OCI-LY1 (cell line): ENCODE results near the gene COPS7A.
"Not testable (repeated sequence)": the region's sequence is repeated elsewhere in the genome, so short reads cannot be mapped to it uniquely, and the experiment has no call there.

ENCODE experiments used
- H2AFZ ChIP-seq: fragments of 200-600 bp; sonication (generic), shearing (Covaris generic); 2 replicates; pipeline ENCODE4 v1.6.0; 2014; ENCODE audit warnings: antibody characterized with exemption, mild to moderate bottlenecking, low read length
- H3F3A ChIP-seq: fragments of 200-600 bp; sonication (generic), shearing (Covaris generic); 2 replicates; pipeline ENCODE4 v1.6.0; 2014; ENCODE audit warnings: mild to moderate bottlenecking, antibody characterized with exemption, low read length, moderate library complexity; ENCODE audit not compliant: insufficient read depth
- H3K27ac ChIP-seq: fragments of 200-600 bp; sonication (generic); 2 replicates; pipeline ENCODE4 v1.5.1; 2014; ENCODE audit warnings: low read length, mixed run types, mild to moderate bottlenecking, low read depth; ENCODE audit not compliant: poor library complexity, severe bottlenecking
- H3K27me3 ChIP-seq: fragments of 200-600 bp; sonication (generic); 2 replicates; pipeline ENCODE4 v1.6.0; 2014; ENCODE audit warnings: antibody characterized with exemption, mild to moderate bottlenecking, low read length, moderate library complexity; ENCODE audit not compliant: insufficient read depth
- H3K36me3 ChIP-seq: fragments of 200-600 bp; sonication (generic); 2 replicates; pipeline ENCODE4 v1.6.1; 2014; ENCODE audit warnings: mild to moderate bottlenecking, antibody characterized with exemption, low read length, moderate library complexity, mixed read lengths; ENCODE audit not compliant: insufficient read depth
- H3K4me1 ChIP-seq: fragments of 200-600 bp; sonication (generic); 2 replicates; pipeline ENCODE4 v1.5.1; 2014; ENCODE audit warnings: mild to moderate bottlenecking, low read length, moderate library complexity; ENCODE audit not compliant: insufficient read depth, severe bottlenecking
- H3K4me2 ChIP-seq: fragments of 200-600 bp; sonication (generic), shearing (Covaris generic); 2 replicates; pipeline ENCODE4 v1.6.1; 2014; ENCODE audit warnings: low read length
- H3K4me3 ChIP-seq: fragments of 200-600 bp; sonication (generic); 2 replicates; pipeline ENCODE4 v1.5.1; 2014; ENCODE audit warnings: low read length, low read depth, mild to moderate bottlenecking, mixed read lengths; ENCODE audit not compliant: poor library complexity, severe bottlenecking
- H3K79me2 ChIP-seq: fragments of 200-600 bp; shearing (Covaris generic); 2 replicates; pipeline ENCODE4 v1.6.1; 2016; ENCODE audit warnings: mixed run types, low read length, mixed read lengths; ENCODE audit not compliant: insufficient read depth
- H3K9ac ChIP-seq: fragments of 200-600 bp; sonication (generic), shearing (Covaris generic); 2 replicates; pipeline ENCODE4 v1.6.1; 2014; ENCODE audit warnings: mild to moderate bottlenecking, low read length, mixed read lengths
- H3K9me2 ChIP-seq: fragments of 200-600 bp; sonication (generic), shearing (Covaris generic); 2 replicates; pipeline ENCODE4 v1.6.1; 2014; ENCODE audit warnings: low read depth, mild to moderate bottlenecking, low read length, mixed read lengths
- H3K9me3 ChIP-seq: fragments of 200-600 bp; shearing (Covaris generic); 2 replicates; pipeline ENCODE4 v1.6.1; 2014; ENCODE audit warnings: low read length, mixed read lengths
- H4K20me1 ChIP-seq: fragments of 200-600 bp; sonication (generic), shearing (Covaris generic); 2 replicates; pipeline ENCODE4 v1.6.0; 2016; ENCODE audit warnings: mild to moderate bottlenecking, low read length; ENCODE audit not compliant: insufficient read depth
- CTCF ChIP-seq: fragments of 200-600 bp; sonication (generic), shearing (Covaris generic); IDR thresholded peaks from 2 replicates; pipeline ENCODE4 v1.5.1; 2017; ENCODE audit warnings: mild to moderate bottlenecking, antibody characterized with exemption, low read length, moderate library complexity, mixed read lengths
- EZH2 ChIP-seq: fragments of 200-600 bp; sonication (generic), shearing (Covaris generic); IDR thresholded peaks from 2 replicates; pipeline ENCODE4 v1.8.0; 2017; ENCODE audit warnings: borderline replicate concordance, mixed run types, mild to moderate bottlenecking, antibody characterized with exemption, low read length, moderate library complexity, mixed read lengths

The COPS7A gene

GRCh38 chr12:6708960-6709394 lies 14.9 kb upstream of the COPS7A start:
- no peaks in the 10 kb centered on the region for H3K36me3 ChIP-seq
- no peaks in the 10 kb centered on the region for H3K27me3 ChIP-seq
- no peak for TF ChIP-seq EZH2
- no peak for TF ChIP-seq CTCF
- H3F3A ChIP-seq: no peaks in the 10 kb centered on the region
- no peak overlapping the region for H3K4me3 ChIP-seq
- H3K4me2 ChIP-seq: no peak overlapping the region
- H3K4me1 ChIP-seq: no peaks in the 10 kb centered on the region
- no peak overlapping the region for H2AFZ ChIP-seq
- no peaks in the 10 kb centered on the region for H3K9me2 ChIP-seq
- no peaks in the 10 kb centered on the region for H3K79me2 ChIP-seq
- no peaks in the 10 kb centered on the region for H3K9me3 ChIP-seq
- H3K9ac ChIP-seq: no peak overlapping the region
- H3K27ac ChIP-seq: no peak overlapping the region
- no peaks in the 10 kb centered on the region for H4K20me1 ChIP-seq

GRCh38 chr12:6716031-6716873 lies 7.6 kb upstream of the COPS7A start:
- not testable (repeated sequence) for H3K36me3 ChIP-seq, H4K20me1 ChIP-seq, H3K27ac ChIP-seq, H3K9me3 ChIP-seq, H2AFZ ChIP-seq, H3K4me3 ChIP-seq, H3K9ac ChIP-seq, H3K27me3 ChIP-seq, H3K79me2 ChIP-seq, H3K9me2 ChIP-seq, H3F3A ChIP-seq, H3K4me2 ChIP-seq
- peaks cover 12% of the 10 kb centered on the region for H3K4me1 ChIP-seq

- H3K27me3 ChIP-seq: no peaks in the 10 kb centered on the region
- no peaks in the 10 kb centered on the region for H3K36me3 ChIP-seq
- H4K20me1 ChIP-seq: no peaks in the 10 kb centered on the region
- H3K9me2 ChIP-seq: no peaks in the 10 kb centered on the region
- TF ChIP-seq EZH2 (no peak), CTCF (no peak)
- no peak overlapping the region for H3K9ac ChIP-seq
- no peak overlapping the region for H3K27ac ChIP-seq
- no peak overlapping the region for H2AFZ ChIP-seq
- peaks cover 12% of the 10 kb centered on the region for H3K4me1 ChIP-seq
- no peak overlapping the region for H3K4me3 ChIP-seq
- H3F3A ChIP-seq: no peaks in the 10 kb centered on the region
- no peaks in the 10 kb centered on the region for H3K9me3 ChIP-seq
- H3K79me2 ChIP-seq: no peaks in the 10 kb centered on the region
- H3K4me2 ChIP-seq: no peak overlapping the region
These were observed 6.9 kb upstream of the COPS7A start for GRCh38 chr12:6716874-6717437.
